Fibroblast of peridontal ligament (primary cell): ENCODE measurements around the gene ROBO2.

Experiments
- DNase-seq: peaks from one replicate; pipeline ENCODE4 v3.0.0-alpha.2; 2010; ENCODE audit errors: extremely low read depth

ROBO2 gene

DNA sequence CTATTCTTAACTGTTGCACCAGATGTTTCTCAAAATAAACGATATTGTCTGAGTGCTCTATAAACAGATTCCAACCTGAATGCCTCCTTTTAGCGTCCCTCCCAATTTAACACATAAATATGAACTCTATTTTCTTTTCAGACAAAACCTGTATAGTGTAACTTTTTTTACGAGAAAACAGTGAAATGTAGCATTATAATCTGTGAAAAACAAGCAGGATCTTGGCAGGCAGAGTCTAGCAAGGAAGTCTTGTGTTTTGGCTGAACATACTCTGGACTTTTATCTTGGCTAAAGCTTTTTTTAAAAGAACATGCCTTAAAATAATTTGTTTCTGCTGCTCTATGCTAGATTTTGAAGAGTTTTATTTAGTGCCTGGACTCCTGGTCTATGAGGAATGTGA, 150.5 kb downstream of the ROBO2 start:
- DNase-seq, result no peak

- DNase-seq, result no peak
These were observed 151.1 kb downstream of the ROBO2 start for GRCh38 chr3:77191014-77191413.

DNA sequence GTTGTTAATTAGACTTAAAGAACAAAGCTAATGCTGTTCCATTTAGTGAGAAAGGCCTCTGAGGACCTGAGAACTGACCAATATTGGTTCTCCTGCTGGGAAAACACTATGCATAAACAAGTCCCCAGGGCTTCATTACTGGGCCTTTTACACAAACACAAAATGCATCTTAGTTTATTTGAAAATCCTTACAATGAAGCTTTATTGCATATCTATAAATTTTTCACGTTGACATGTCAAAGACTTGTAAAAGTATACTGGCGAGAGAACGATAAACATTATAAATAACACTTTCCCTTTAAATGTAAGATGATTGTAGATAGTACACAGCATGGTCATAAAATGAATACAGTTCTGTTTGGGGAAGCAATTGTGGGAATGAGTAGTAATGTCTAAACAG, 151.7 kb downstream of the ROBO2 start:
- no peak for DNase-seq

GRCh38 chr3:77195766-77196545, 156.1 kb downstream of the ROBO2 start:
- no peak for DNase-seq

DNA sequence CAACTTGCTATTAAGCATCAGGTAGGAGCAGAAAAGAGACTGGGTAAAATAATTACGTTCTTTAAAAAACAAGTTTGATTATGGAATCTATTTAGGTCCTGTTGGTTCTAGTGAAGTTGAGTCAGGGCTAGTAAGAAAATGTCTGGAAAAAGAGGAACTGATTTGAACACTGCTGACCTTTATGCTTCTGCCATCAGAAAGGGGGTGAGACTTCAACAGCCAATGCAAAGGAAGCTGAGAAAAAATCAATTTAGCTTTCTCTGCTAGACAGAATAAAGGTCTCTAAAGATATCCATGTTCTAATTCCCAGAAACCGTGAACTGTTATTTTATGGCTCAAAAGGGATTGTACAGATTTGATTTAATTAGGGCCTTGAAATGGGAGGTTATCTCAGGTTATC, 157.5 kb downstream of the ROBO2 start:
- no peak for DNase-seq

GRCh38 chr3:77203851-77204250, 164.0 kb downstream of the ROBO2 start:
- DNase-seq, result no peak

DNA sequence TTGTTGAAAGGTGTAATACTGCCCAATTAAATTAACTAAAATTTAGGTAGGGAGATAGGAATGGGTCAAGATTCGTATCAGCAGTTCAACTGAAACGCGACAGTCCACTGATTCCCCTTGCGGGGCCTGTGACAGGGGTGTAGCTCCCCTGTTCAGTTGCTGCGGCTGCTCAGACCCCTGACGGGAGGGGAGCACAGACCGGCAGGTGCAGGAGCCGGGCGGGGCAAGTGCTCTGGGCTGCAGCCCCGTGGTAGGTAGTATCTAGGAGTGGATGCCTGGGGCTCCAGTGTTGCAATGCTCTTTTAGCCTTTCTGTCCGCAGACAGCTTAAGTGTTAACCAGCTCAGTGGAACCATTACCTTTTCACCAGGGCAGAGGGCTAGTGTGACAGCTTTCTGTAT, 164.9 kb downstream of the ROBO2 start:
- DNase-seq, result no peak

DNA sequence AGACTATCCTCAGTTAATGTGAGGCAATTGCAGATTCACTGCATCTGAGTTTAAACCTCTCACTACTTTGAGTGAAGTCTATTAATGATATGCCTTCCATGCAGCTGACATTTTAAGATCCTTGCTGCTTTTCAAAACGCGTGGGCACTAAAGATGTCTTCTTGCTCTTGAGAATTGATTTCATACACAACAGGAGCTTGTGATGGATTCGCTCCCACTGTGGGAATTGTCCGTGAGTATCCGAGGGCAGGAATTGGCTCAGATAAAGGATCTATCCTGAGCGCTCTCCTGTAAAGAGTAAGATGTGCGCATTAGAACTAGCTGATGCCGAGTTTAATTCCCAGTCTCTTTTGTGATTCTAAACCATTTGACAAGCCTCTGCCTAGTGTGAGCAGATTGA, 167.9 kb downstream of the ROBO2 start:
- DNase-seq, result no peak

DNA sequence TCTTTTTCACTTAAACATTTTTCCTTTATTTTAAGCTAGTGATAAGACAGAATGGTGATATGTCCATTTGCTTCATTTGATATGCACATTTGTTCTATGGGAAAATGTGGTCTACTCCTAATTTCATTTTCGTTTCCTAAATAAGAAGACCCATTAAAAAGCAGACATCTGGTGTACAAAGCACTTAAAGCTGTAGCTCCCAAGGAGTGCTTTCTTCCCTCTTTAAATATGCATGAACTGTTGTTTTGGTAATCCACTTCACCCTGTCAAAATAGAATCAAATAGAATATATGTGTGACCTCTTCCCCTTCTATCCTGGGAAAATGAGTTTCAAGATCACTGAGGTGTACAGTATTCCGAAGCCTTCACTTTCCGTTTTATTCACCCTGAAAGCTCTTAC, 182.8 kb downstream of the ROBO2 start:
- no peak for DNase-seq

GRCh38 chr3:77227567-77227966, 187.7 kb downstream of the ROBO2 start:
- DNase-seq, result no peak

- no peak for DNase-seq
These were observed 192.7 kb downstream of the ROBO2 start for GRCh38 chr3:77232557-77232956.

- no peak for DNase-seq
These were observed 194.1 kb downstream of the ROBO2 start for GRCh38 chr3:77234004-77234403.

DNA sequence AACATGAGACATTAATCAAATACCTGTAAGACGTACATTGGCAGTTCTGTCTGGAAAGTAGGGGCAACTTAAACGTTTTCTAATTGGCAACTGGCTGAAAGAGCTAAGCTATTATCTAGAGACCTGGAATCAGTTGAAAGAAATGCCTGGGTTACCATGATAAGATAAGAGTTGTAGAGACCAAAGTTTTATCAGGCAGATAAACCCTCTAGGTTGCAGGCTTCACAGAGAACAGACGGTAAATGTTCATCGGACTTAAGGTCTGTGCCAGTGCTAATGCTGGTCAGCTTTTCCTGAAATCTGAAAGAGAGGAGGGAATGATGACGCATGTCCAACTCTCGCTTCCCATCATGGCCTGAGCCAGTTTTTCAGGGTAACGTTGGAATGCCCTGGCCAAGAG, 196.2 kb downstream of the ROBO2 start:
- DNase-seq, result no peak

GRCh38 chr3:77240072-77240650, 200.3 kb downstream of the ROBO2 start:
- no peak for DNase-seq

GRCh38 chr3:77242371-77242770, 202.5 kb downstream of the ROBO2 start:
- no peak for DNase-seq

DNA sequence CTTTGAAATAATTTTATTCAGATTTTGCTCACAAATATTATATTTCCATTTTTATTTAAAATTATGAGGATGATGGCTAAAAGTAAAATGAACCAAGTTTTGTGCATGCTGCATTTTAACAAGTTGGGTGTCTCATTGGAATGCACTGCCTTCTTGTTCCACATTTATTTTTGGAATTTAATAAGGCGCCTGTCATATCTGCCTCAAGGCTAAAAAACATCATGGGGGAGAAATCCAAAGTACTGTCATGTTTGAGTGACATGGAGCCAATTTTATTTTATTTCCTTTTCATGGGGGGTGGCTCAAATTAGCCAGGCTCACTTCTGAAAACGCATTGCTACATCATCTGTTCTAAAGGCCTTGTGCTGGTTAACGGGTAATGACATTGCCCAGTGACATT, 205.1 kb downstream of the ROBO2 start:
- DNase-seq, result no peak

GRCh38 chr3:77247061-77247460, 207.2 kb downstream of the ROBO2 start:
- DNase-seq, result no peak

DNA sequence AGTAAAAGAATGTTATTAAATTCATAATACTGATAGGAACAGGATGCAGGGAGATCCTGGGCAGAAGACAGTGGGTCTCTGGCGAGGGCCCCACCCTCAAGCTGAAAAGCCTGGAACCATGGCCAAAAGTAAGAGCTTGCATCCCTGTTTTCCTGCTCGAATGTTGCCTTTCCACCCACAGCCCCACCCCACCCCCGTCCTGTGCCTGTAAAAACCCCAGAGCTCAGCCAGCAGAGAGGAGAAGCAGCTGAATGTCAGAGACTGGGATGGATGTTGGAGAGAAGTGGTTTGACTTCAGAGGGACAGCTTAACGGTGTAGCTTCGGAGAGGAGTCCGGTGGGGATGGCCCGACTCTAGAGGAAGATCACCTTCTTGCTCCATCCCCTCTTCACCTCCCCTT, 207.9 kb downstream of the ROBO2 start:
- DNase-seq, result no peak

DNA sequence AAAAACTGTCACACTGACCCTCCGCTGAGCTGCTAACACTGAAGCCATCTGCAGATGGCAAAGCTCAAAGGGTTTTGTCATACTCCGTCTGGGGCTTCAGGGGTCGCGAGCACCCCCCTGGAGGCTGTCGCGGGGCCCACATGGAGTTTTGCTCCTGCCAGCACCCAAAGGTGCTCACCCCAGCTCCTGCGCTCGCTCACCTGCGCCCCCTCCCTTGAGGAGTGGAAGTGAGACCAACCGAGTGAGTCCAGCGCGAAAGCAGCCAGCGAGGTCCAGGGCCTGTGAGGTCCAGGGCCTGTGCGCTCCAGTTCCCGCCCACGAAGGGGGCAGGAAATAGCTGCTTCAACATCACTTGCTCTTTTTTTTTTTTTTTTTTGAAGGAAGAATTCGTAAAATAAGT, 208.5 kb downstream of the ROBO2 start:
- no peak for DNase-seq

DNA sequence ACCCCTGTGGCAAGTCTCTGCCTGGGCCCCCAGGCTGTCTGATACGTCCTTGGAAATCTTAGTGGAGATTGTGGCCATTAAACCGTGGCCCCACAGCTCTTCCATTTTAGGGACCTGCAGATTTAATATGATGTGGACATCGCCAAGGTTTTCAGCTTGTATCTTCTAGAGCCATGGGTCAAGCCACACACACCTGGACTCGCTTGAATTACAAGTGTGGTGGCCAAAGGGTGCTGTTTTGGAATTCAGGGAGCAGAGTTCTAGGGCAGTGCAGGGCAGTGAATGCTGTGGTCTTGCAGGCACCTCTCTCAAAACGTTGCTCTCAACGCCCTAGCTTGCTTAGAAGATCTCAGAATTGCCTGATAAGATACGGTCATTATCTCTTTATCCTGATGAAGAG, 211.2 kb downstream of the ROBO2 start:
- DNase-seq, result no peak

DNA sequence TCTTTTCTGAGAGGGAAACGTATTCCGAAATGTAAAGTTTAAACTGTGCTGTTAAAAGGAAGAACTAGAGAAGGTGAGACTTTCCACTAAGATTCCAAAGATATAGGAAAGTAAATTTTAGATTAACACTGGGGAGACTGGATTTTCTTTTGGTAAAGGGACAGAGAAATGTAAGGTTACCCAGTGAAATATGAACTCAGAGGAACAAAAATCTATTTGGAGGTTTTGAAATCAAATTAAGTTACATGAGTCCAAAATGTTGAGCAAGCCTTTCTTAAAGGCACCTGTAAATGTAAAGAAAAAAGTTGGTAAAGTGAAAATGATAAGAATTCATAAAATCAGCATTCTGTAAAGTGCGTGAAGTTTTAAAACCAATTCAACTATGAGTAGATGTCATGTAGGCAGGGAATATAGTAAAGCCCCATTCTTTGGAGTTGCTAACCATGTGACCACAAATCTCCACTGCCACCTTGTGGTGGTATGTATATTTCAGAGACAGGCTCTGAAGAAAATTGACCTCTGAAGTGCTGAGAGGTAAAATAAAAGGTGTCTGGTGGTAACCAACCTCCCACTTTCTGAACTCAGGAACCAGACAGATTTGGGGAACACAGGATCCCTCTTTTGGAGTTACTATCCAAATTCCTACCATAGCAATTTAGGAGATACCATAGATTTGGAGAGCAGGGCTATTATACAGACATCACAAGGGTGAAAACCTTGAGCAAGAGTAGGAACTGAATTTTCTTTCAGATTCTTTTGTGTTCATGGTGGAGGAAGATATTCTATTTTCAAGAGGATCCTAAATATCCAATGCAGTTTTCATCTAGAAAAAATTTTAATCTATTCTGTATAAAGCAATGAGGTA, 215.3 kb downstream of the ROBO2 start:
- peak; percentile 16 for DNase-seq

GRCh38 chr3:77256584-77257503, 216.9 kb downstream of the ROBO2 start:
- no peak for DNase-seq
